T47D (cell line): ENCODE measurements around the gene PXDN.

Source experiments
- DNase-seq, 2 experiments: peaks; one replicate each; pipeline versions ENCODE4 v3.0.0 to v3.0.0-alpha.2; 2011 to 2012; ENCODE audit warnings: low read depth in 1 of 2, low spot score in 1 of 2
- JUND ChIP-seq: IDR thresholded peaks from 2 replicates; pipeline ENCODE4 v1.6.1; 2012; ENCODE audit warnings: low read depth
- in situ Hi-C: cut with HindIII; loops from 2 replicates; pipeline ENCODE4 v1.10.0; 2016; ENCODE audit warnings: low sequenced_read_pairs, low pct_unique_long_range_greater_than_20kb

Gene PXDN

DNA sequence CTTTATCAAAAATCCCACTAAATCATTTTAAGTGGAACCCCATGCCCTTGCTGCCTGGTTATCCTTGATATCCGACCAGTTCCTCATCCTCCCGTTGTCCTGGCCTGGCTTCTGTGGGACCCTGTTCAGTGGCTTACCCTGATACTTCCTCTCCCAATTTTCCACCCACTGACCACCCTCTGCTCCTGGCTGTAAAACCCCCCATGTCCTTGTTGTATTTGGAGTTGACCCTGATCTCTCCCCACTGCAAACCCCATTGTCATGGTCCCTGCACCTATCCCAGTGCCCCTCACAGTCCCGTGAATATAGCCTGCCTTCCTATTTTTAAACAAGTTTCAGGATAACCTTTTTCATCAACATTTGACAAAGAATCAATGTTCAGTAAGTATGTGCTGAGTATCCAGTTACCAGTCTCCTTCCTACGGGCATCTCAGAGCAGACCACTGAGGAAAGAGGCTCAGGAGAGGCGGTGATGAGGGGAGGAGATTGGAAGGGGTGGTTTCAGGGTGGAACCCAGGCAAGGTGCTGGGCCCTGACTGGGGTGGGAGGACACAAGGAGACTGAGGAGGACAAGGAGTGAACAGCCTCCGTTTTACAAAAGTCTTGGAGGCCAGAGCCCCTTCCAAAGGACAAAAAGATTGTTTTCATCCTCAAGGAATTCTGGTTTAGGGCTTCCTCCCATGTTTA lies 131.8 kb downstream of the PXDN start:
- no peak for DNase-seq
- TF ChIP-seq JUND = no peak
- in situ Hi-C loops = no loop called here

DNA sequence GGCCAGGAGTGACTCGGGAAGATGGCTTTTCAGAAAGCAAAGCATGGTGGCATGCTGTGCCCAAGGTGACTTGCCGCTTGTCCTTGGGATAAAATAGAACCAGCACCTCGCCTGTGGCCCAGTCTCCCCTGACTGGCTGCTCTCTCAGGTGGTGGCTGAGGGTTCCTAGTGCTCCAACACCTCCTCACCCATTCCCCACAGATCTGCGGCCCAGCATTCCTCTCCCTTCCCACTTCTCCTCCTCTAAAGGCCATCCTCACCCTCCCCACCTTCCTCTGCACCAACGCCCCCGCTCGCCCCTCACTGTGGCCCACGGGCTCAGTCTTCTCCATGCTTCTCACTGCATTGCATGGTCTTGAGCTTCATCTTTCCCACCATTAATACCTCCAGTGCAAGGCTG lies 132.4 kb downstream of the PXDN start:
- no peak for TF ChIP-seq JUND
- no peak for DNase-seq
- in situ Hi-C loops = no loop called here

DNA sequence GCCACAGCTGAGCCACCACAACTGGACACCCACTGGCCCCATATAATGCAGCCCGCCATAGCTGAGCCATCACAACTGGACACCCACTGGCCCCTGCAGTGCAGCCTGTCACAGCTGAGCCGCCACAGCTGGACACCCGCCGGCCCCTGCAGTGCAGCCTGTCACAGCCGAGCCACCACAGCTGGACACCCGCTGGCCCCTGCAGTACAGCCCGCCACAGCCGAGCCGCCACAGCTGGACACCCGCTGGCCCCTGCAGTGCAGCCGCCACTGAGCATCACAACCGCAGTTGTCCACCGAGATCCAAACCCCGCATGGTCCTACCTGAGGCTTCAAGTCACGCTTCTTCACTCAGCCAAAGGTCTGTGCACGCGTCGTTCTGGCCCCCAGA lies 134.2 kb downstream of the PXDN start:
- in situ Hi-C loops = no loop called here
- no peak for DNase-seq
- no peak for TF ChIP-seq JUND

DNA sequence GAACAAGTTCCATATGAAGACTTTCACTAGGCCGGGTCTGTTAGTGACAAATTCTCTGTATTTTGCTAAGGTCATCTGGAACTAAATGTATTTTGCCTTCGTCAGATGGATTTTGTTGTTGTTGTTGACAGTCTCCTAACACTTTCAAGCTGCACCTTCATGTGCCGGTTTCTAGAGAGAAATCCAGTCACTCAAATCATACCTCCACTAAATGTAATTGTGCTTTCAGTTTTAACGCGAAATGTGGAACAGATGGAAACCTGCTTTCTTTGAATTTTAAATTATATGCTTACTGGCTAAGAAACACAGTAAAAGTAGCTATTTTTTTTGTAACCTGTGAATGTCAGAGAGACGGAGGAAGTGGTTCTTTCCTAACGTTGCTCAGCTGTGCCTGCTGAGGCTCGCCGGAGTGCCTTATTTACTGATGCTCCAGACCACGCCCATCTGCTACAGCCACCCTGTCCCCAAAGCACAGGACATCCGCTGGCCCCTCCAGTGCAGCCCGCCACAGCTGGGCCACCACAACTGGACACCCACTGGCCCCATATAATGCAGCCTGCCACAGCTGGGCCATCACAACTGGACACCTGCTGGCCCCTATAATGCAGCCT lies 134.7 kb downstream of the PXDN start:
- no peak for DNase-seq
- in situ Hi-C loops = no loop called here
- no peak for TF ChIP-seq JUND

DNA sequence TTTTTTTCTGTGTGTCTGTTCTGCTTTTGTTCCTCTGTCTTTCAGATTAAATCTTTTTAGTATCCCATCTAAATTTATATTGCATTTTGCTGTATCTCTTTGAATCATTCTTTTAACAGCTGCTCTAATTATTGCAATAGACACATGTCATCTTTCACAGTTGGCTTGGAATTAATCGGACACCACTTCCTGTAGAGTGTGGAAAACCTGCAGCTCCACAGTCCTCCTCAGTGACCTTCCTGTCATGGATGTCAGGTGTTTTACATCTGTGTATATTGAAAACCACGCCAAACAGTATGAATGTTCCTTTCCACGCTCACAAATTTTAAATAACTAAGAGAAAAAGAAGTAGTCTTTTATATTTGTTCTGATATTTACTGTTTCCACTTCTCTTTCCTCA lies 135.3 kb downstream of the PXDN start:
- in situ Hi-C loops = no loop called here
- no peak for DNase-seq
- no peak for TF ChIP-seq JUND

DNA sequence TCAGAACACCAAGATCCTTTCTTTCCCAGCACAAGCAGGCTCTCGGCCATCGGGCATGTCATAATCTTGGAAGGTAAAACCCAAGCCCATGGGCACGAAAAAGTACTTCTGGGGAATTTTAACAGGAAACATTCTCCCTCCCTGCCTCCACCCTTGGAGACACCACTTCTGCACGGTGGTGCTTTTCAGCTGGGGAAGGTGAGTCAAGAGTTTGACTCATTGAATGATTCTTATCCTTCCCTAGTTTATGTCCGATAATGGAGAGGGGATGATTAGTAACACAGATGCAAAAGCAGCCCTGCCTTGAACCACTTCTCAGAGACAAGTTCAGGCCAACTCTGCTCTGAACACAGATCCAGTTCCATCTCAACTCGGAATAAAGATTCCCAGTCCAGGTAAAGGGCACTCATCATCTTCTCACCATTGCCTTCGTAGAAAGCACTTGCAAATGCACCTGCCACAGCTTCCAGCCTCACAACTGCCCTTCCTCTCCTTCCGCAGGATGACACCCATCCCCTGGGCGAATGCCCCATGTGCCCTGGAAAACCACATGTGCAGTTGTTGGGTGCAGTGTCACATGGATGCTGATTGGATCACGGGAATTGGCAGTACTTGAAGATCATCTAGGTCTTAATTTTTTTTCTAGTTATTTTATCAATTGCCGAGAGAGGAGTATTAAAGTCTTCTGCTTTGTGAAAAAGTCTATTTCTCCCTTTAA lies 136.2 kb downstream of the PXDN start:
- DNase-seq = no peak
- no peak for TF ChIP-seq JUND
- in situ Hi-C loops = no loop called here

DNA sequence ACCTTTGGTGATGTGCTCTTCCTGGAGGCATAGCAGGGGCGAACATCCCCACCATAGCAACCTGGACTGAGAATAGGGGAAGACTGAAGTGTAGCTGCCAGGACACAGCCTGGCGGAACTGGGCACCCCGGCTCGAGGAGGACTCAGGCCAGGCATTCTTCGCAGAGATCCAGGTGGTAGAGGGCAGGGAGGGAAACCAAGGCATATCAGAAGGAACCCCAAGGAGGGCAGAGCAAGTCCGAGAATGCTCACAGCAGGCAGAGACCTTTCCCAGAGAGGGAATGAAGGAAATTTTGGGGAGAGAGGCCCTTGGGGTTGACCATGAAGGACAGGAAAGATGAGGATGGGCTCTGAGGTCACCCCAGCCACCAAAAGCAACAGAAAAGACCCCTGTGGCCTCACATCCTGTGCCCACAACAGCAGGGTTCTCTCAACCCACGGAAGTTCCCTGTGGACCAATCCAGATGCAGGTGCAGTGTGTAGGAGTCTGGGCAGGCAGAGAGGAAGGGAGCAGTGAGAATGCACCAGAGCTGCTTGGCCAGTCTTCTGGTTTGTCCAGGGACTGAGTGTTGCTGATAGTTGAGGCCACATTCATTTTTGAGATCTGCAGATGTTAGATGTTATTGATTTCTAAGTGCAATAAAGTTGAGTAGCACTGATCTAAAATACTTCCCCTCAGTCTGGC lies 136.9 kb downstream of the PXDN start:
- in situ Hi-C loops = no loop called here
- no peak for DNase-seq
- no peak for TF ChIP-seq JUND

DNA sequence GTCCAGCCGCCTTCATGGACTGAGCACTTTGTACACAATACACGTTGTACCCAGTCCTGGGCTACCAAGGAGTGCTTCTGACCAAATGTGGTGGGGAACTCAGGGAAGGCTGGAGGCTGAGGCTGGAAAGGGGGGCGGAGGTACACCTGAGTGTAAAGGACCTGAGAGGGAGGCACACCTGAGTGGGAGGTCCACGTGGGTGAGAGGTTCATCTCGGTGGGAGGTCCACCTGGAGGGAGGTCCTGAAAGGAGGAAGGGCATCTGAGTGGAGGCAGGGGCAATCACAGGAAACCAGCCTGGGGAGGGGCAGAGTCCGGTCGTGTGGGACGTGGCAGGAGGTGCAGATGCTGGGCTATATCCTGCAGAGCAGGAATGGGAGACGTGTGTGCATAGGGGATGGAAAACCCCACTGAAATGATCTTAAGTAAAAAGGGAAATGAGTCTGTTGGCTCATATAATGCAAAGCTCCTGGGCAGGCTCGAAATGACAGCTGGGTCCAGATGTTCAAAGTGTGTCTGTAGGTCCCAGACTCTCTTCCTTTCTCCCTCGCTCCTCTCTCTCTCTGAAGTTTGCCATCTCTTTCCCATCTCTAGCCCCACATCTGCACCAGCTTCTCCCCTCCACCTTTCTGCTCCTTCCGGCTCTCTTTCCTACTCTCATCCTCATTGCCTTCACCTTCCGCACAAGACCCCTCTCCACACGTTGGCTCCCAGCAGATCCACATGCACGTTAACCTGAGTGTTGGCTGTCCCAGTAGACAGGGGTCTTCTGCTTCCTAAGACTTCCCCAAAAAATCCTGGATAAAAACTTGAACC lies 137.7 kb downstream of the PXDN start:
- no peak for TF ChIP-seq JUND
- no peak for DNase-seq
- in situ Hi-C loops = no loop called here

DNA sequence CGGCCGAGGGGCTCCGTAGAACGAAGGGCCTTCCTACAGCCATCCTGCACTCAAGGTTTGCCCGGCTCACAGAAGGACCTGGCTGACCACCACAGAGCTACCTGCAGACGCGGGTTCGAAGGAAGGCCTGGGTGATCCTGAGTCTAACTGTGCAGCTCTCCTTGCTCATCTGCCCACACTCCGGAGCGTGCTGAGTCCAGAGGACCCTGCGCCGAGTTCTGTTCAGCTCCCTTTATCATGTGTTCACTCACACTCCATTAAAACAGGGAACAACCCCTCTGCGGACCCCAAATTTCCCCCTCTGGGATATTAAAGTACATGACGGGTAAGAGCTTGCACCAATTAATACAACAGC lies 138.3 kb downstream of the PXDN start:
- no peak for TF ChIP-seq JUND
- no peak for DNase-seq
- in situ Hi-C loops = no loop called here

DNA sequence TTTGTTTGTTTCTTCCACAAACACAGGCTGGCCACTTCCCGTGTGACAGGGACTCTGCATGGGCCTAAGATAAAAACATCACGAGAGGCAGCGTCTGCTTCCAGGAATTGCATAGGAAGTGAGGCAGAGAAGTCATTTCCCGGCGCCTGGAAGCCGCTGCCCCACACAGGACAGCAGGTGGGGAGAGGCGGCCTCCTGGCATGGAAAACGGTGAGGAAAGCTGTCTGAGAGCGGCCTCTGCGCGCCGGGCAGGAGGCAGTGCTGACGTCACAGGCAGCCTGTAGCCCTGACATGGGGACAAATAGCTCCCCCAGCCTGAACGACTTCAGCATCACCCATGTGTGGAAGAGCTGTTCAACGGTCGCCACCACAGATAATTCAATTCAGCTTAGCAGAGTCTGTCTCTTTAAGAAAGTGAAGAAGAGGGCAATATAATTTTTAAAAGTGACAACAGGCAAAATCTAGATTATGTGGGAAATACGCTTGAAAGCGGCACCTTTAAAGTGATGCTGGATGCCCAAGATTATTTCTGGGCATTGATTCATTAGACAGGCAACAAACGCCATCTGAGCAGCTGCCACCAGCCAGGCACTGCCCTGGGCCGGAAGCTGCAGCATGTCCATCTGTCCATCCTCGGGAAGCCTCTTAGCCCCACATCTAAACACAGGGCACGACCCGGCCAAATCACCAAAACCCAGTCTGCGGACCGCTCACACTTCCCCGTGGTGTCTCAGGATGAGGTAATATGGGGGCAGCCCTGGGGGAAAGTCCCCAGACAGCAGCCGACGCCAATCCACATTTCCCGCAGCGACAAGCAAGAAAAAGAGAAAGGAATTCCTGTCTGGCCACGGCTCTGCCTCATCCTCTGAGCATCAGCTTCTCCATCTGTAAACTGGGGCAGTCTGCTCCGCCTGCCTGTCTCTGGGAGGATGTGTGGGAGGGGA lies 138.9 kb downstream of the PXDN start:
- no peak for DNase-seq
- in situ Hi-C loops = no loop called here
- no peak for TF ChIP-seq JUND

DNA sequence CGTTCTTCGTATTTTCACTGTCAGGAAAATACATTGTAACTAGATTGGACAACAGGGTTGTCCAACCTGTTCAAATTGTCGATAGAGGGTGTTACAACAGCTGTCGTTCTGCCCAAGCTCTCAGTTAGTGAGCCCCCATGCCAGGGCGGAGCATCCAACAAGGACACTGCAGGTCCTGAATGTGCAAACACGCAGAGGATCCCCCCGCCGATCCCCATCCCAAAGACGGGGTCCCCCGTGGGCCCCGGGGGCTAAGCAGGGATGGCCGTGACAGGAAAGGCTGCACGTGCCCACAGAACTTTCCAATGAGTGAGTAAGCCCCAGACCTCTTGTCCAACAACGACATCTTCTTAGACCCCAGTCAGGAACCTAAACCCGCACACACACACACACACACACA lies 140.8 kb downstream of the PXDN start:
- in situ Hi-C loops = no loop called here
- TF ChIP-seq JUND = no peak

More for the DNA sequence above, 140.8 kb downstream of the PXDN start:
- DNase-seq = no peak
